CD14-positive monocyte (primary cell): Measurements from ENCODE around the gene MED15. TPM values are rescaled to one million over a fixed set of nuclear protein-coding genes. Genes with fewer than 3 reads are reported as not detected.
"Not testable (repeated sequence)": the region's sequence is repeated elsewhere in the genome, so short reads cannot be mapped to it uniquely, and the experiment has no call there.

ENCODE experiments used
- DNase-seq, 3 donors: peaks; one replicate each; pipeline ENCODE4 v3.0.0-alpha.2; 2011 to 2022
- H2AFZ ChIP-seq: 2 replicates; pipeline ENCODE4 v1.6.0; 2012; ENCODE audit warnings: mild to moderate bottlenecking, low read depth, low read length, inconsistent platforms; ENCODE audit not compliant: insufficient read depth, poor library complexity, severe bottlenecking
- H3K27ac ChIP-seq, 2 donors: 1 replicate in 1 of 2; 2 replicates in 1 of 2; pipeline ENCODE4 v1.5.1; 2012 to 2013; ENCODE audit warnings: low read length in 2 of 2, control low read depth in 1 of 2, inconsistent platforms in 1 of 2, low read depth in 1 of 2, mild to moderate bottlenecking in 1 of 2
- H3K27me3 ChIP-seq, 2 donors: one replicate each; pipeline versions ENCODE4 v1.6.0 to v1.6.1; 2011 to 2013; ENCODE audit warnings: low read length in 2 of 2; ENCODE audit not compliant: control insufficient read depth in 2 of 2, insufficient read depth in 2 of 2
- H3K36me3 ChIP-seq, 2 donors: replicated peaks in 1 of 2; 1 replicate in 1 of 2; 2 replicates in 1 of 2; pipeline versions ENCODE4 v1.5.1 to v1.6.1; 2012 to 2013; ENCODE audit warnings: low read length in 2 of 2, control low read depth in 1 of 2, inconsistent platforms in 1 of 2, mild to moderate bottlenecking in 1 of 2; ENCODE audit not compliant: insufficient read depth in 2 of 2, control insufficient read depth in 1 of 2
- H3K4me1 ChIP-seq, 2 donors: 1 replicate in 1 of 2; 2 replicates in 1 of 2; pipeline versions ENCODE4 v1.5.1 to v1.6.1; 2012 to 2013; ENCODE audit warnings: low read length in 2 of 2, control low read depth in 1 of 2, inconsistent platforms in 1 of 2, mild to moderate bottlenecking in 1 of 2, moderate library complexity in 1 of 2; ENCODE audit not compliant: insufficient read depth in 2 of 2, control insufficient read depth in 1 of 2
- H3K4me2 ChIP-seq: replicated peaks from 2 replicates; pipeline ENCODE3; 2012; ENCODE audit warnings: low read length, moderate library complexity, mild to moderate bottlenecking; ENCODE audit not compliant: poor library complexity, severe bottlenecking; ENCODE audit errors: extremely low read depth
- H3K4me3 ChIP-seq, 3 experiments: fragments of 200-600 bp in 1 of 3; sonication (generic) in 1 of 3; replicated peaks in 1 of 3; 1 replicate in 2 of 3; 2 replicates in 1 of 3; pipeline ENCODE4 v1.5.1; 2011 to 2013; ENCODE audit warnings: low read length in 3 of 3, mild to moderate bottlenecking in 3 of 3, control low read depth in 2 of 3, low read depth in 2 of 3, inconsistent platforms in 1 of 3, moderate library complexity in 1 of 3
- H3K79me2 ChIP-seq: 2 replicates; pipeline ENCODE4 v1.6.0; 2012; ENCODE audit warnings: mild to moderate bottlenecking, control low read depth, inconsistent platforms, low read length, moderate library complexity; ENCODE audit not compliant: insufficient read depth
- H3K9ac ChIP-seq: 2 replicates; pipeline ENCODE4 v1.6.0; 2017; ENCODE audit warnings: low read length, mild to moderate bottlenecking; ENCODE audit not compliant: insufficient read depth, poor library complexity, severe bottlenecking
- H3K9me3 ChIP-seq, 2 donors: replicated peaks in 1 of 2; 1 replicate in 1 of 2; 2 replicates in 1 of 2; pipeline versions ENCODE4 v1.5.1 to v1.6.1; 2012 to 2013; ENCODE audit warnings: low read length in 2 of 2, control low read depth in 1 of 2; ENCODE audit not compliant: control insufficient read depth in 1 of 2, insufficient read depth in 1 of 2
- H4K20me1 ChIP-seq: 2 replicates; pipeline ENCODE4 v1.6.0; 2012; ENCODE audit warnings: mild to moderate bottlenecking, low read length, control low read depth, moderate library complexity; ENCODE audit not compliant: insufficient read depth
- H3K27ac Mint-ChIP-seq, 7 donors: one replicate each; pipeline ENCODE4 v1.8.0; 2020; ENCODE audit warnings: mild to moderate bottlenecking in 7 of 7, mixed read lengths in 7 of 7, moderate library complexity in 6 of 7, inconsistent platforms in 2 of 7
- H3K27me3 Mint-ChIP-seq, 3 donors: one replicate each; pipeline ENCODE4 v1.8.0; 2021 to 2022; ENCODE audit warnings: low read depth in 3 of 3, mild to moderate bottlenecking in 3 of 3, mixed read lengths in 3 of 3, moderate library complexity in 3 of 3, inconsistent platforms in 1 of 3
- H3K36me3 Mint-ChIP-seq, 2 donors: one replicate each; pipeline ENCODE4 v1.8.0; 2020; ENCODE audit warnings: mixed read lengths in 2 of 2, inconsistent platforms in 1 of 2, mild to moderate bottlenecking in 1 of 2
- H3K4me1 Mint-ChIP-seq: one replicate; pipeline ENCODE4 v1.8.0; 2020; ENCODE audit warnings: mild to moderate bottlenecking, mixed read lengths
- H3K4me3 Mint-ChIP-seq, 2 donors: one replicate each; pipeline ENCODE4 v1.8.0; 2020; ENCODE audit warnings: mild to moderate bottlenecking in 2 of 2, mixed read lengths in 2 of 2, moderate library complexity in 1 of 2
- H3K9me3 Mint-ChIP-seq, 7 donors: one replicate each; pipeline ENCODE4 v1.8.0; 2020 to 2022; ENCODE audit warnings: mixed read lengths in 7 of 7, mild to moderate bottlenecking in 6 of 7, moderate library complexity in 6 of 7, inconsistent platforms in 2 of 7
- CTCF ChIP-seq: fragments of 200-600 bp; IDR thresholded peaks from one replicate; pipeline ENCODE4 v1.8.0; 2022; ENCODE audit warnings: antibody characterized with exemption, mild to moderate bottlenecking
- WGBS: methylation state at CpG from one replicate; pipeline ENCODE4 v1.1.5; 2013; ENCODE audit warnings: missing lambda C conversion rate; ENCODE audit not compliant: insufficient coverage; 5-methylcytosine and 5-hydroxymethylcytosine counted together
- intact Hi-C, 2 donors: fragments of 100-400 bp; cut with micrococcal nuclease; formaldehyde crosslinking; loops; one replicate each; pipeline versions ENCODE4 v1.15.0 to v1.15.1; 2023
- polyA plus RNA-seq, 3 donors: library from polyadenylated mRNA; depleted of rRNA in 1 of 3; unstranded in 2 of 3; stranded (reverse) in 1 of 3; fragments of 300-500 nt in 2 of 3; fragments of >200 nt in 1 of 3; fragmentation: Illumina TruSeq in 2 of 3; gene quantifications; 1 replicate in 2 of 3; 2 replicates in 1 of 3; pipeline ENCODE4 v1.2.3, GENCODE V29; 2012 to 2021

Gene MED15
- polyA plus RNA-seq, 3 donors, result 10.0 to 126 (median 17.8) TPM

GRCh38 chr22:20506543-20507252 lies 712 bp upstream of the MED15 start:
- H4K20me1 ChIP-seq, result peaks cover 35% of the 10 kb centered on the region
- no peak for TF ChIP-seq CTCF
- peaks cover 40% of the 10 kb centered on the region for H3K4me1 Mint-ChIP-seq
- 91% methylated on average over 10 of the region's 13 CpGs for WGBS
- H3K36me3 ChIP-seq, result peaks cover 0 to 9% of the 10 kb centered on the region in 2 donors
- H3K9ac ChIP-seq, result no peak overlapping the region
- H3K79me2 ChIP-seq, result peaks cover 45% of the 10 kb centered on the region
- H3K9me3 ChIP-seq, result no peaks in the 10 kb centered on the region
- H3K36me3 Mint-ChIP-seq, result peaks cover 0 to 13% of the 10 kb centered on the region in 2 donors
- peak overlapping the region; percentile 99 for H3K4me2 ChIP-seq
- intact Hi-C loops, result no loop called here
- H3K4me3 Mint-ChIP-seq, result peak overlapping the region; percentile 96 to 98
- peaks cover 0 to 2% (median 0%) of the 10 kb centered on the region in 3 donors for H3K27me3 Mint-ChIP-seq
- DNase-seq, result no peak
- peak overlapping the region in 1 of 2 donors; percentile 98 for H3K27ac ChIP-seq
- no peaks in the 10 kb centered on the region for H3K9me3 Mint-ChIP-seq
- peak overlapping the region in 5 of 7 donors; percentile 97 to 99 (median 98) for H3K27ac Mint-ChIP-seq
- H3K4me1 ChIP-seq, result peaks cover 28 to 42% of the 10 kb centered on the region in 2 donors
- no peaks in the 10 kb centered on the region for H3K27me3 ChIP-seq
- peak overlapping the region in 2 of 3 experiments; percentile 96 to 99 for H3K4me3 ChIP-seq
- peak overlapping the region; percentile 72 for H2AFZ ChIP-seq

GRCh38 chr22:20508067-20508755 lies 801 bp downstream of the MED15 start:
- H4K20me1 ChIP-seq, result peaks cover 50% of the 10 kb centered on the region
- H3K9ac ChIP-seq, result peak overlapping the region; percentile 99
- H3K36me3 Mint-ChIP-seq, H3K9me3 Mint-ChIP-seq, H3K9me3 ChIP-seq, DNase-seq, H3K27me3 Mint-ChIP-seq, H3K27me3 ChIP-seq: not testable (repeated sequence)
- H2AFZ ChIP-seq, result peak overlapping the region; percentile 72
- peaks cover 0 to 14% of the 10 kb centered on the region in 2 donors for H3K36me3 ChIP-seq
- peak overlapping the region; percentile 94 to 98 for H3K27ac ChIP-seq
- WGBS, result 2% methylated on average over 14 of the region's 21 CpGs
- Mint-ChIP-seq H3K27ac (peak overlapping the region; percentile 96 to 99 (median 98)), H3K4me3 (peak overlapping the region; percentile 96 to 98), H3K4me1 (peaks cover 47% of the 10 kb centered on the region)
- peak overlapping the region; percentile 99 for H3K4me2 ChIP-seq
- peaks cover 28 to 42% of the 10 kb centered on the region in 2 donors for H3K4me1 ChIP-seq
- H3K4me3 ChIP-seq, result peak overlapping the region; percentile 91 to 99 (median 96)
- intact Hi-C loops, result loop anchor here in 1 of 2 donors (2.0 kb wide), 1 partner anchor 13 kb away; the partner anchor contains the start of gene KLHL22
- H3K79me2 ChIP-seq, result peaks cover 61% of the 10 kb centered on the region
